Left lung (tissue), 10 donors: ENCODE measurements around the gene LDB2. TPM values are rescaled to one million over a fixed set of nuclear protein-coding genes. Genes with fewer than 3 reads are reported as not detected.
A peak's percentile ranks its signal among the peaks of the same experiment; 100 is the strongest.

Experiments used
- ATAC-seq: fragments of 200-7000 bp; cut with Tn5 transposase; one replicate; pipeline ENCODE4 v1.9.1; 2020; ENCODE audit warnings: moderate library complexity
- DNase-seq, 4 donors: peaks; one replicate each; pipeline ENCODE4 v3.0.0-alpha.2; 2013 to 2020
- H3K27ac ChIP-seq, 2 donors: fragments of 200-600 bp; sonication (generic) in 1 of 2; one replicate each; pipeline versions ENCODE4 v1.5.0 to v1.8.0; 2020 to 2021
- H3K27me3 ChIP-seq, 2 donors: fragments of 200-600 bp; sonication (generic) in 1 of 2; one replicate each; pipeline versions ENCODE4 v1.5.0 to v1.8.0; 2020 to 2021
- H3K36me3 ChIP-seq, 2 donors: fragments of 200-600 bp; sonication (generic) in 1 of 2; one replicate each; pipeline versions ENCODE4 v1.5.0 to v1.8.0; 2020 to 2021
- H3K4me1 ChIP-seq, 2 donors: fragments of 200-600 bp; one replicate each; pipeline ENCODE4 v1.8.0; 2021
- H3K4me3 ChIP-seq, 2 donors: fragments of 200-600 bp; sonication (generic) in 1 of 2; one replicate each; pipeline versions ENCODE4 v1.5.0 to v1.8.0; 2020 to 2021; ENCODE audit warnings: mild to moderate bottlenecking in 1 of 2
- H3K9me3 ChIP-seq, 2 donors: fragments of 200-600 bp; sonication (generic) in 1 of 2; one replicate each; pipeline versions ENCODE4 v1.5.0 to v1.8.0; 2020 to 2021
- intact Hi-C, 2 donors: fragments of 100-400 bp; cut with DNase I; formaldehyde crosslinking; loops; one replicate each; pipeline versions ENCODE4 v1.11.2 to v1.14.2; 2022
- polyA plus RNA-seq, 6 donors: library from polyadenylated mRNA; unstranded; fragments of 120-200 nt; gene quantifications; one replicate each; pipeline ENCODE4 v1.2.1, GENCODE V29; 2013; ENCODE audit not compliant: insufficient read length in 6 of 6
- total RNA-seq, 2 donors: library from RNA; stranded (reverse); fragmentation: NEBNext Ultra II Directional; extraction: Animal tissue kit (Norgen Biotek cat#: 25700); gene quantifications; one replicate each; pipeline ENCODE4 v1.2.1, GENCODE V29; 2021
- TF ChIP-seq, protein P1 (sequence below), 2 donors: fragments of 200-600 bp; sonication (generic) in 1 of 2; IDR thresholded peaks; one replicate each; pipeline versions ENCODE4 v1.5.0 to v1.8.0; 2021; ENCODE audit warnings: antibody characterized with exemption in 2 of 2
- donor health status: DM: no; HTN: yes; CAD: no.
- donor health status: DM: no; HTN: no; CAD: no.

Gene LDB2
- total and polyA plus RNA-seq, 8 donors, result 37.7 to 97.0 (median 78.5) TPM

DNA sequence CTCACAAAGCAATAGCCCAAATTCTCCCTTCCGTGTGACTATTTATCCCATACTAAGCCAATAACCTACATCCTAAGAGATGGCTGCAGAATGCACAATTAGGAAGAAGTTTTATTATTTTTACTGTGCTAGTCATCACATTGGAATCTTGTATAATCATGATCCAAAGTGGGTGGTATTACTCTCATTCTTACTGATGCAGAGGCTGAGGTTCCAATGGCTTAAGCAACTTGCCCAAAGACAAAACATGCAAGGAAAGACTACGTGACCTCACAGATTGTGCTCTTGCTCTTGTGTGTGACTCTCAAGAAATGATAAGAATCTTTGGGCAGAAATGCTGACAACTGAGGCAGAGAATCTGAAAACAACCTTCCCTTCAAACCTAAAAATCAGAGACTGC, 212.2 kb downstream of the LDB2 start:
- no peaks in the 10 kb centered on the region for H3K36me3 ChIP-seq
- intact Hi-C loops, result no loop called here
- no peak overlapping the region for H3K27ac ChIP-seq
- peak; percentile 34 for ATAC-seq
- no peaks in the 10 kb centered on the region for H3K27me3 ChIP-seq
- no peaks in the 10 kb centered on the region for H3K4me1 ChIP-seq
- H3K9me3 ChIP-seq, result peaks cover 0 to 1% of the 10 kb centered on the region in 2 donors
- DNase-seq, result no peak
- no peak overlapping the region for H3K4me3 ChIP-seq
- TF ChIP-seq, protein P1, sequence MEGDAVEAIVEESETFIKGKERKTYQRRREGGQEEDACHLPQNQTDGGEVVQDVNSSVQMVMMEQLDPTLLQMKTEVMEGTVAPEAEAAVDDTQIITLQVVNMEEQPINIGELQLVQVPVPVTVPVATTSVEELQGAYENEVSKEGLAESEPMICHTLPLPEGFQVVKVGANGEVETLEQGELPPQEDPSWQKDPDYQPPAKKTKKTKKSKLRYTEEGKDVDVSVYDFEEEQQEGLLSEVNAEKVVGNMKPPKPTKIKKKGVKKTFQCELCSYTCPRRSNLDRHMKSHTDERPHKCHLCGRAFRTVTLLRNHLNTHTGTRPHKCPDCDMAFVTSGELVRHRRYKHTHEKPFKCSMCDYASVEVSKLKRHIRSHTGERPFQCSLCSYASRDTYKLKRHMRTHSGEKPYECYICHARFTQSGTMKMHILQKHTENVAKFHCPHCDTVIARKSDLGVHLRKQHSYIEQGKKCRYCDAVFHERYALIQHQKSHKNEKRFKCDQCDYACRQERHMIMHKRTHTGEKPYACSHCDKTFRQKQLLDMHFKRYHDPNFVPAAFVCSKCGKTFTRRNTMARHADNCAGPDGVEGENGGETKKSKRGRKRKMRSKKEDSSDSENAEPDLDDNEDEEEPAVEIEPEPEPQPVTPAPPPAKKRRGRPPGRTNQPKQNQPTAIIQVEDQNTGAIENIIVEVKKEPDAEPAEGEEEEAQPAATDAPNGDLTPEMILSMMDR (IDR thresholded peaks at IDR 0.05), result no peak

DNA sequence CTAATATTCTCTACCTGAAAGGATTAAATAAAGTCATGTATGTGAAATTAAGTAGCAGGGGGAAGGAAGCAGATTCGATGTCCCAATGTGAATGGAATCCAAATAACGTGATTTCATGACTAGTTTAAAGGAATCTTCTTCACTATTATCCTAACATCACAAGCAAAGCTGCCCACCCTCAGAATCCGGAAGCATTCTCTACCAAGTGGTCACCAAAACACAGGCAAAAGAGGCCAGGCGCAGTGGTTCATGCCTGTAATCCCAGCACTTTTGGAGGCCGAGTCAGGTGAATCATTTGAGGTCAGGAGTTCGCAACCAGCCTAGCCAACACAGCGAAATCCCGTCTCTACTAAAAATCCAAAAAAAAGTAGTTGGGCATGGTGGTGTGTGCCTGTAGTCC, 212.9 kb downstream of the LDB2 start:
- Histone ChIP-seq H3K4me3 (no peak overlapping the region), H3K27ac (no peak overlapping the region), H3K9me3 (peaks cover 0 to 1% of the 10 kb centered on the region in 2 donors), H3K27me3 (no peaks in the 10 kb centered on the region), H3K4me1 (no peaks in the 10 kb centered on the region), H3K36me3 (no peaks in the 10 kb centered on the region)
- DNase-seq, result no peak
- intact Hi-C loops, result no loop called here
- TF ChIP-seq, protein P1 (IDR thresholded peaks at IDR 0.05), result no peak
- no peak for ATAC-seq

DNA sequence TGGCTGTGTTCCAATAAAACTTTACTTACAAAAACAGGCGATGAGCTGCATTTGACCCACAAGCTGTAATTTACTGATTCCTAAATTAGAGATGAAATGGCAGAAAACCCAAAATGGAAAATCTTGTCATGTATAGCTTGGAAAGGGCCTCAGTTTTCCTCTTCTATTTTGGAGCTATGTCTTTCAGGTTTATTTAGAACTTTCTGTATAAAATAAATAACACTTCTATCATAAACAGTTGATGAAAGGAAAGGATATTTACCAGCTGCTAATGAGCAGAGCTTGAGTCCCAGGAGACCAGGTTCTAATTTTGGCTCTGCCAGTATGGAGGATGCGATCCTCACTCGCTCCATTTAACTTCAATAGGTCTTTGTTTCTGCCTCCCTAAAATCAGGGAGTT, 213.5 kb downstream of the LDB2 start:
- no peak for ATAC-seq
- TF ChIP-seq, protein P1 (IDR thresholded peaks at IDR 0.05), result no peak
- H3K4me3 ChIP-seq, result no peak overlapping the region
- H3K9me3 ChIP-seq, result peaks cover 0 to 1% of the 10 kb centered on the region in 2 donors
- H3K27ac ChIP-seq, result peak overlapping the region in 1 of 2 donors; percentile 8
- H3K4me1 ChIP-seq, result no peaks in the 10 kb centered on the region
- H3K36me3 ChIP-seq, result no peaks in the 10 kb centered on the region
- H3K27me3 ChIP-seq, result no peaks in the 10 kb centered on the region
- intact Hi-C loops, result no loop called here
- no peak for DNase-seq

DNA sequence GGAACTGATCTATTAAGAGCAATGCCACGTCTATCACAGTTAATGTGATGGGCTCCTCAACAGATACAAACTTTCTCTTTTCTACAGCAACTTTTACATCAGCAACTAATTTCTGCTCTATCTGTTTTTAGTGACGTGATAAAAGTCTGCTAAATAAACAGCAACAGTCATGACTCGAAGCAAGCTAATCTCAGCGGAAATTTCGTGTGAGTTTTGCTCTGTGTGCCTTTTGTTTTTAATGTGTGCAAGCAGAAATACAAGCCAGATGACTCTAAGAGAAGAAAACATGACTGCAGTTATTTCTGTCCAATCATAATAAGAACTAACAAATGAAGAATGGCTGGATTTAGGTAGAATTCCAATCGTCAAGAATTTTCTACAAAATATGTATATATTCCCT, 214.3 kb downstream of the LDB2 start:
- DNase-seq (peak in 1 of 4 donors; percentile 65), ATAC-seq (no peak)
- Histone ChIP-seq H3K27ac (peak overlapping the region in 1 of 2 donors; percentile 8), H3K36me3 (no peaks in the 10 kb centered on the region), H3K4me3 (no peak overlapping the region), H3K4me1 (no peaks in the 10 kb centered on the region), H3K9me3 (peaks cover 0 to 1% of the 10 kb centered on the region in 2 donors), H3K27me3 (no peaks in the 10 kb centered on the region)
- TF ChIP-seq, protein P1 (IDR thresholded peaks at IDR 0.05), result no peak
- intact Hi-C loops, result no loop called here

DNA sequence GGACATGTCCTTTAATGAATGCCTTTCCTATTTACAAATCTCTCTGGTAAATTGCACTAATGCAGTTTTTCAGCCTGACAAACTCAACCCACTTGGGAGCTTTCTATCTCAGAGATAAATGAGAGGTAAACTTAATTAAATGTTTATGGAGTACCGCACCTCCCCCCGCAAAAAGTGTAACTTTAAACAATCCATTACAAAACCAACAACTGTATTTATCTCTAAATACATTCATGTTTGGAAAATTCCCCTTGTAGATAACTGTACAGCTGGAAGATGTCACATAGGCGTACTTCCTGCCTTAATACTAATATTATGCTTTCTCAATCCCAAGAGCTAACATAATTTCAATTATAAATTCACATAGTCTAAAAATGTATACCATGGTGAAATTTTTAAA, 215.5 kb downstream of the LDB2 start:
- no peaks in the 10 kb centered on the region for H3K36me3 ChIP-seq
- ATAC-seq (no peak), DNase-seq (peak in 2 of 4 donors; percentile 57 to 69)
- no peaks in the 10 kb centered on the region for H3K27me3 ChIP-seq
- H3K9me3 ChIP-seq, result peaks cover 0 to 1% of the 10 kb centered on the region in 2 donors
- TF ChIP-seq, protein P1 (IDR thresholded peaks at IDR 0.05), result no peak
- H3K4me1 ChIP-seq, result no peaks in the 10 kb centered on the region
- intact Hi-C loops, result no loop called here
- H3K27ac ChIP-seq, result no peak overlapping the region
- no peak overlapping the region for H3K4me3 ChIP-seq
